ENCODE measurements around the gene ANKRD63. TPM values are rescaled to one million over a fixed set of nuclear protein-coding genes. Genes with fewer than 3 reads are reported as not detected.
A peak's percentile ranks its signal among the peaks of the same experiment; 100 is the strongest.

The ANKRD63 gene
- total RNA-seq, 1 experiment from 2014 or later = 2.5 TPM

- CTCF ChIA-PET = interaction anchor here (1.5 kb wide), 1 partner anchor 268 kb away, joined by 3 read pairs; no protein-coding TSS in a partner anchor
- Histone ChIP-seq H3K9me3 (ENCODE audit: low read depth, low read length, poor library complexity, severe bottlenecking) (no peaks in the 10 kb centered on the region), H3K4me3 (ENCODE audit: low read depth, low read length, poor library complexity, severe bottlenecking) (no peak overlapping the region), H3K27ac (ENCODE audit: low read depth, low read length, poor library complexity, severe bottlenecking) (no peak overlapping the region), H3K36me3 (ENCODE audit: insufficient read depth, low read length, poor library complexity, severe bottlenecking) (no peaks in the 10 kb centered on the region), H3K4me1 (ENCODE audit: insufficient read depth, low read length, poor library complexity, severe bottlenecking) (peaks cover 11% of the 10 kb centered on the region), H3K27me3 (replicated peaks; ENCODE audit: insufficient read depth, low read depth, low read length, poor library complexity) (no peaks in the 10 kb centered on the region)
- DNase-seq (ENCODE audit: low spot score) = no peak
- POLR2A ChIA-PET (ENCODE audit: low non-redundant PET) = no interaction called here
- BruUV-seq (replicated peaks) = no TSS peak
- TF ChIP-seq EZH2 (IDR thresholded peaks at IDR 0.05; ENCODE audit: borderline replicate concordance, low read depth, low read length, poor library complexity, severe bottlenecking) = no peak
- TF ChIP-seq CTCF (conservative IDR thresholded peaks at IDR 0.05; ENCODE audit: low read depth, low read length) = no peak
- intact Hi-C loops (cut with micrococcal nuclease; ENCODE audit: unreplicated experiment) = no loop called here
These were observed 31.9 kb upstream of the ANKRD63 start for GRCh38 chr15:40314723-40315276.

GRCh38 chr15:40313531-40314398 is 30.9 kb upstream of the ANKRD63 start:
- no peak for TF ChIP-seq EZH2 (IDR thresholded peaks at IDR 0.05; ENCODE audit: borderline replicate concordance, low read depth, low read length, poor library complexity, severe bottlenecking)
- no peak for TF ChIP-seq CTCF (conservative IDR thresholded peaks at IDR 0.05; ENCODE audit: low read depth, low read length)
- no peaks in the 10 kb centered on the region for H3K9me3 ChIP-seq (ENCODE audit: low read depth, low read length, poor library complexity, severe bottlenecking)
- H3K4me1 ChIP-seq (ENCODE audit: insufficient read depth, low read length, poor library complexity, severe bottlenecking) = peaks cover 11% of the 10 kb centered on the region
- H3K36me3 ChIP-seq (ENCODE audit: insufficient read depth, low read length, poor library complexity, severe bottlenecking) = no peaks in the 10 kb centered on the region
- intact Hi-C loops (cut with micrococcal nuclease; ENCODE audit: unreplicated experiment) = no loop called here
- no TSS peak for BruUV-seq (replicated peaks)
- POLR2A ChIA-PET (ENCODE audit: low non-redundant PET) = no interaction called here
- H3K27ac ChIP-seq (ENCODE audit: low read depth, low read length, poor library complexity, severe bottlenecking) = no peak overlapping the region
- H3K4me3 ChIP-seq (ENCODE audit: low read depth, low read length, poor library complexity, severe bottlenecking) = no peak overlapping the region
- DNase-seq (ENCODE audit: low spot score) = peak; percentile 82
- no peaks in the 10 kb centered on the region for H3K27me3 ChIP-seq (replicated peaks; ENCODE audit: insufficient read depth, low read depth, low read length, poor library complexity)
- CTCF ChIA-PET = interaction anchor here (1.5 kb wide), 1 partner anchor 267 kb away, joined by 3 read pairs; no protein-coding TSS in a partner anchor

GRCh38 chr15:40312370-40313158 is 29.7 kb upstream of the ANKRD63 start:
- CTCF ChIA-PET = no interaction called here
- no peaks in the 10 kb centered on the region for H3K9me3 ChIP-seq (ENCODE audit: low read depth, low read length, poor library complexity, severe bottlenecking)
- no peaks in the 10 kb centered on the region for H3K27me3 ChIP-seq (replicated peaks; ENCODE audit: insufficient read depth, low read depth, low read length, poor library complexity)
- H3K36me3 ChIP-seq (ENCODE audit: insufficient read depth, low read length, poor library complexity, severe bottlenecking) = no peaks in the 10 kb centered on the region
- TF ChIP-seq CTCF (conservative IDR thresholded peaks at IDR 0.05; ENCODE audit: low read depth, low read length) (no peak), EZH2 (IDR thresholded peaks at IDR 0.05; ENCODE audit: borderline replicate concordance, low read depth, low read length, poor library complexity, severe bottlenecking) (no peak)
- no peak overlapping the region for H3K4me3 ChIP-seq (ENCODE audit: low read depth, low read length, poor library complexity, severe bottlenecking)
- POLR2A ChIA-PET (ENCODE audit: low non-redundant PET) = no interaction called here
- intact Hi-C loops (cut with micrococcal nuclease; ENCODE audit: unreplicated experiment) = no loop called here
- BruUV-seq (replicated peaks) = no TSS peak
- peaks cover 11% of the 10 kb centered on the region for H3K4me1 ChIP-seq (ENCODE audit: insufficient read depth, low read length, poor library complexity, severe bottlenecking)
- no peak for DNase-seq (ENCODE audit: low spot score)
- H3K27ac ChIP-seq (ENCODE audit: low read depth, low read length, poor library complexity, severe bottlenecking) = no peak overlapping the region

All from A673 (cell line).